GM12878 (cell line): ENCODE results near the gene PRMT7. TPM values are rescaled to one million over a fixed set of nuclear protein-coding genes. Genes with fewer than 3 reads are reported as not detected.

Experiments
- ATAC-seq: fragments of 200-7000 bp; cut with Tn5 transposase; 3 replicates; pipeline ENCODE4 v1.9.1; 2020; ENCODE audit warnings: mild to moderate bottlenecking, moderate library complexity
- BruUV-seq: library from RNA; stranded (reverse); fragments of 400-500 nt; replicated peaks from 2 replicates; lab custom pipeline; 2021; lab: Mats Ljungman, UMichigan
- CTCF ChIA-PET: fragments of 300-600 bp; sonication (Branson Sonifier 250); formaldehyde crosslinking; extraction: SDS; loops from one replicate; lab custom pipeline; 2021; ENCODE audit warnings: inconsistent platforms; lab: Yijun Ruan, JAX
- POLR2A ChIA-PET: fragments of 350-600 bp; formaldehyde crosslinking; extraction: SDS; loops from one replicate; lab custom pipeline; 2021; ENCODE audit warnings: inconsistent platforms; lab: Charles Lee
- RAD21 ChIA-PET: fragments of 300-600 bp; sonication (Branson Sonifier 250); formaldehyde crosslinking; loops from one replicate; lab custom pipeline; 2023; ENCODE audit warnings: antibody characterized with exemption; ENCODE audit not compliant: unreplicated experiment; lab: Charles Lee
- SMC1A ChIA-PET: fragments of 300-600 bp; sonication (Branson Sonifier 250); formaldehyde crosslinking; loops from one replicate; lab custom pipeline; 2023; ENCODE audit not compliant: unreplicated experiment, uncharacterized antibody; lab: Charles Lee
- DNase-seq: peaks from one replicate; pipeline ENCODE4 v3.0.0-alpha.2; 2011; ENCODE audit warnings: low read depth, low spot score
- FAIRE-seq: peaks from 3 replicates; lab custom pipeline; 2011; peaks lifted over from hg19 to GRCh38; lab: Jason Lieb, UNC
- H2AFZ ChIP-seq: 2 replicates; pipeline ENCODE4 v1.6.0; 2011; ENCODE audit warnings: low read depth, low read length, control low read depth; ENCODE audit not compliant: control insufficient read depth
- H3K27ac ChIP-seq: 2 replicates; pipeline ENCODE4 v1.5.1; 2011; ENCODE audit warnings: control low read depth; ENCODE audit not compliant: control insufficient read depth, insufficient read depth
- H3K27me3 ChIP-seq, 2 experiments: replicated peaks in 1 of 2; 2 replicates each; pipeline versions ENCODE4 v1.6.0 to v1.6.1; 2011; ENCODE audit warnings: low read length in 1 of 2; ENCODE audit not compliant: control insufficient read depth in 2 of 2, insufficient read depth in 2 of 2
- H3K36me3 ChIP-seq, 2 experiments: 2 replicates each; pipeline ENCODE4 v1.5.1; 2011; ENCODE audit warnings: low read length in 1 of 2; ENCODE audit not compliant: control insufficient read depth in 2 of 2, insufficient read depth in 2 of 2
- H3K4me1 ChIP-seq: 2 replicates; pipeline ENCODE4 v1.6.1; 2011; ENCODE audit warnings: mild to moderate bottlenecking, low read length, moderate library complexity, mixed read lengths; ENCODE audit not compliant: control insufficient read depth, insufficient read depth
- H3K4me2 ChIP-seq: 2 replicates; pipeline ENCODE4 v1.6.0; 2011; ENCODE audit warnings: control low read depth; ENCODE audit not compliant: control insufficient read depth, insufficient read depth
- H3K4me3 ChIP-seq: fragments of 200-600 bp; sonication (generic); 2 replicates; pipeline ENCODE4 v1.5.1; 2016
- H3K79me2 ChIP-seq: 2 replicates; pipeline ENCODE4 v1.6.0; 2011; ENCODE audit warnings: low read length; ENCODE audit not compliant: control insufficient read depth, insufficient read depth
- H3K9ac ChIP-seq: 2 replicates; pipeline ENCODE4 v1.8.0; 2011; ENCODE audit warnings: low read length, control low read depth, mixed read lengths; ENCODE audit not compliant: control insufficient read depth, insufficient read depth
- H3K9me3 ChIP-seq: replicated peaks from 3 replicates; pipeline ENCODE4 v1.5.1; 2011; ENCODE audit warnings: mild to moderate bottlenecking, low read length; ENCODE audit not compliant: control insufficient read depth, insufficient read depth
- H4K20me1 ChIP-seq: 2 replicates; pipeline ENCODE4 v1.6.0; 2011; ENCODE audit not compliant: control insufficient read depth, insufficient read depth
- FOXK2 ChIP-seq: fragments of 450-650 bp; IDR thresholded peaks from 2 replicates; pipeline ENCODE4 v1.6.1; 2017; ENCODE audit warnings: mild to moderate bottlenecking, moderate library complexity
- JUND ChIP-seq: IDR thresholded peaks from 2 replicates; pipeline ENCODE4 v1.6.1; 2012; ENCODE audit warnings: low read depth, mild to moderate bottlenecking, low read length, improper control_type of control experiment, moderate library complexity
- RELA ChIP-seq: fragments of 450-650 bp; IDR thresholded peaks from 2 replicates; pipeline ENCODE4 v1.8.0; 2014; ENCODE audit warnings: borderline replicate concordance; ENCODE audit not compliant: partially characterized antibody
- ZSCAN29 ChIP-seq: fragments of 450-650 bp; IDR thresholded peaks from 2 replicates; pipeline ENCODE4 v1.6.1; 2017; ENCODE audit warnings: mild to moderate bottlenecking, moderate library complexity
- WGBS: methylation state at CpG from one replicate; pipeline ENCODE4 v1.1.6; 2016; ENCODE audit warnings: low lambda C conversion rate; ENCODE audit not compliant: insufficient replicate concordance, insufficient coverage; ENCODE audit errors: missing lambda C conversion rate; 5-methylcytosine and 5-hydroxymethylcytosine counted together
- in situ Hi-C: fragments of 300-500 bp; cut with MboI; formaldehyde crosslinking; loops from 9 replicates; pipeline ENCODE4 v1.14.3; 2018; ENCODE audit warnings: mixed read lengths
- intact Hi-C: fragments of 100-400 bp; cut with micrococcal nuclease; formaldehyde crosslinking; loops from one replicate; pipeline ENCODE4 v1.14.2; 2022; ENCODE audit not compliant: unreplicated experiment
- polyA plus RNA-seq, 11 experiments: library from polyadenylated mRNA; depleted of rRNA in 4 of 11; unstranded in 6 of 11; stranded (reverse) in 5 of 11; fragments of >200 nt; fragmentation: Nextera tagmentation in 4 of 11; fragmentation: Illumina TruSeq in 1 of 11; extraction: Ambion mirVana in 4 of 11; extraction: Trizol in 1 of 11; gene quantifications; 1 replicate in 1 of 11; 2 replicates in 10 of 11; pipeline versions ENCODE4 v1.2.1 to v1.2.3, GENCODE V29; 2011 to 2016; ENCODE audit warnings: inconsistent platforms in 2 of 11, missing spikeins in 2 of 11, low read depth in 1 of 11
- total RNA-seq, 4 experiments: library from RNA; depleted of rRNA in 3 of 4; stranded (reverse); fragments of >200 nt in 3 of 4; fragmentation: Illumina TruSeq in 1 of 4; extraction: Trizol in 1 of 4; gene quantifications; 2 replicates each; pipeline versions ENCODE4 v1.2.1 to v1.2.3, GENCODE V29; 2013 to 2021
- TF ChIP-seq, protein P1 (sequence below): fragments of 450-650 bp; IDR thresholded peaks from 2 replicates; pipeline ENCODE4 v1.6.1; 2016; ENCODE audit warnings: mild to moderate bottlenecking, moderate library complexity, borderline replicate concordance
- TF ChIP-seq, protein P2 (sequence below): IDR thresholded peaks from 2 replicates; pipeline ENCODE4 v1.6.1; 2011; ENCODE audit warnings: mild to moderate bottlenecking, low read depth, low read length, moderate library complexity; ENCODE audit not compliant: insufficient replicate concordance

PRMT7 gene
- total and polyA plus RNA-seq, 10 of the 15 experiments (the other 5 are each of a cell fraction or from before 2014, with no cell fraction given): 5.1 to 56.1 (median 42.0) TPM

DNA sequence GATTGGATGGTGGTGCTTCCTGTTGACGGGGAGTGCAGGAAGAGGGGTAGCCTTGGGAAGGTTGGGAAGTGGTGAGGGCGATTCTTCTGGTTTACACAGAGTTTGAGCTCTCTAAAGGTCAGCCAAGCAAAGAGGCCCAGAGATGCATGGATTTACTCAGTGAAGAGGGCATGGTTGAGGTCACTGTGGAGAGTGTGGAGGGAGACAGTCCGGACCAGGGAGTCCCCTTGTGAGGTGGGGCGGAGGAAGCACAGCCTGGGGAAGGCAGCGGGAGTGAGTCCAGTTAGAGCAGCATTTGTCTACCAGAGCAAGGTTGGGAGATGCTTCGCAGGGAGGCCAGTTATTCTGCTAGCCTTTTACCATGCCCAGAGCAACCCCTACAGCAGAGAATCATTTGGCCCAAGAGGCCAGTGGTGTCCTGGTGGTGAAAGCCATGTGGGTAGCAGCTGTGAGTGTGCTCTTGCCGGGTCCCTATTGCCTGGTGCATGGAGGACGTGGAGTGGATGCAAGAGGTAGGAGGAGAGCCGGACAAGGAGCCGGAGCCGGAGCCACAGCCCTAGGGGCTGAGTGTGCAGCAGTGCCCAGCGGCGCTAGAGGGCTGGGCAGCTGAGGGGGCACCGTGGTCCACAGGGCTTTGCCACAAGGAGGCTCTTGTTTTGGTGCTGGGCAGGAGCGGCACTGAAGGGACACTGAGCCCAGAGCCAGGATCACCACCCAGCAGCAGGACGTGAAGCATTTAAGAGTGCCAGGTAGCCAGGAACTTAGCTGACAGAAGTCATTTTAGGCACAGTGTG, 27.7 kb downstream of the PRMT7 start:
- SMC1A ChIA-PET: interaction anchor here (1.3 kb wide), 1 partner anchor 76 kb away, joined by 6 read pairs; no protein-coding TSS in a partner anchor
- H3K4me1 ChIP-seq: no peaks in the 10 kb centered on the region
- H3K9me3 ChIP-seq: no peaks in the 10 kb centered on the region
- H3K36me3 ChIP-seq: peaks cover 28% of the 10 kb centered on the region in 2 experiments
- in situ Hi-C loops: no loop called here
- H3K9ac ChIP-seq: no peak overlapping the region
- CTCF ChIA-PET: interaction anchor here (0.6 to 21.7 kb wide), 5 partner anchors 9 to 397 kb away, joined by 3 to 747 read pairs (median 4); partner anchors contain the start of gene SLC7A6
- no peaks in the 10 kb centered on the region for H3K79me2 ChIP-seq
- POLR2A ChIA-PET: interaction anchor here (0.5 to 1.3 kb wide), 2 partner anchors 53 to 75 kb away, joined by 3 read pairs; no protein-coding TSS in a partner anchor
- DNase-seq: no peak
- no peaks in the 10 kb centered on the region for H3K27me3 ChIP-seq
- WGBS: 99% methylated on average over 16 of the region's 16 CpGs
- FAIRE-seq: no peak
- intact Hi-C loops: no loop called here
- RAD21 ChIA-PET: no interaction called here
- H4K20me1 ChIP-seq: no peaks in the 10 kb centered on the region
- TF ChIP-seq RELA (no peak), FOXK2 (no peak), ZSCAN29 (no peak), JUND (no peak)
- TF ChIP-seq, protein P1, sequence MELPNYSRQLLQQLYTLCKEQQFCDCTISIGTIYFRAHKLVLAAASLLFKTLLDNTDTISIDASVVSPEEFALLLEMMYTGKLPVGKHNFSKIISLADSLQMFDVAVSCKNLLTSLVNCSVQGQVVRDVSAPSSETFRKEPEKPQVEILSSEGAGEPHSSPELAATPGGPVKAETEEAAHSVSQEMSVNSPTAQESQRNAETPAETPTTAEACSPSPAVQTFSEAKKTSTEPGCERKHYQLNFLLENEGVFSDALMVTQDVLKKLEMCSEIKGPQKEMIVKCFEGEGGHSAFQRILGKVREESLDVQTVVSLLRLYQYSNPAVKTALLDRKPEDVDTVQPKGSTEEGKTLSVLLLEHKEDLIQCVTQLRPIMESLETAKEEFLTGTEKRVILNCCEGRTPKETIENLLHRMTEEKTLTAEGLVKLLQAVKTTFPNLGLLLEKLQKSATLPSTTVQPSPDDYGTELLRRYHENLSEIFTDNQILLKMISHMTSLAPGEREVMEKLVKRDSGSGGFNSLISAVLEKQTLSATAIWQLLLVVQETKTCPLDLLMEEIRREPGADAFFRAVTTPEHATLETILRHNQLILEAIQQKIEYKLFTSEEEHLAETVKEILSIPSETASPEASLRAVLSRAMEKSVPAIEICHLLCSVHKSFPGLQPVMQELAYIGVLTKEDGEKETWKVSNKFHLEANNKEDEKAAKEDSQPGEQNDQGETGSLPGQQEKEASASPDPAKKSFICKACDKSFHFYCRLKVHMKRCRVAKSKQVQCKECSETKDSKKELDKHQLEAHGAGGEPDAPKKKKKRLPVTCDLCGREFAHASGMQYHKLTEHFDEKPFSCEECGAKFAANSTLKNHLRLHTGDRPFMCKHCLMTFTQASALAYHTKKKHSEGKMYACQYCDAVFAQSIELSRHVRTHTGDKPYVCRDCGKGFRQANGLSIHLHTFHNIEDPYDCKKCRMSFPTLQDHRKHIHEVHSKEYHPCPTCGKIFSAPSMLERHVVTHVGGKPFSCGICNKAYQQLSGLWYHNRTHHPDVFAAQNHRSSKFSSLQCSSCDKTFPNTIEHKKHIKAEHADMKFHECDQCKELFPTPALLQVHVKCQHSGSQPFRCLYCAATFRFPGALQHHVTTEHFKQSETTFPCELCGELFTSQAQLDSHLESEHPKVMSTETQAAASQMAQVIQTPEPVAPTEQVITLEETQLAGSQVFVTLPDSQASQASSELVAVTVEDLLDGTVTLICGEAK: no peak
- TF ChIP-seq, protein P2, sequence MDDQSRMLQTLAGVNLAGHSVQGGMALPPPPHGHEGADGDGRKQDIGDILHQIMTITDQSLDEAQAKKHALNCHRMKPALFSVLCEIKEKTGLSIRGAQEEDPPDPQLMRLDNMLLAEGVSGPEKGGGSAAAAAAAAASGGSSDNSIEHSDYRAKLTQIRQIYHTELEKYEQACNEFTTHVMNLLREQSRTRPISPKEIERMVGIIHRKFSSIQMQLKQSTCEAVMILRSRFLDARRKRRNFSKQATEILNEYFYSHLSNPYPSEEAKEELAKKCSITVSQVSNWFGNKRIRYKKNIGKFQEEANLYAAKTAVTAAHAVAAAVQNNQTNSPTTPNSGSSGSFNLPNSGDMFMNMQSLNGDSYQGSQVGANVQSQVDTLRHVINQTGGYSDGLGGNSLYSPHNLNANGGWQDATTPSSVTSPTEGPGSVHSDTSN: no peak
- no peak overlapping the region for H3K4me2 ChIP-seq
- no peak for ATAC-seq
- no peak overlapping the region for H2AFZ ChIP-seq
- no TSS peak for BruUV-seq
- no peak overlapping the region for H3K4me3 ChIP-seq
- no peak overlapping the region for H3K27ac ChIP-seq
